ENCODE results near the gene PHAF1. TPM values are rescaled to one million over a fixed set of nuclear protein-coding genes. Genes with fewer than 3 reads are reported as not detected.
"Not testable (repeated sequence)": the region's sequence is repeated elsewhere in the genome, so short reads cannot be mapped to it uniquely, and the experiment has no call there.

The PHAF1 gene
- total RNA-seq, 1 donor from 2014 or later = 12.1 TPM

DNA sequence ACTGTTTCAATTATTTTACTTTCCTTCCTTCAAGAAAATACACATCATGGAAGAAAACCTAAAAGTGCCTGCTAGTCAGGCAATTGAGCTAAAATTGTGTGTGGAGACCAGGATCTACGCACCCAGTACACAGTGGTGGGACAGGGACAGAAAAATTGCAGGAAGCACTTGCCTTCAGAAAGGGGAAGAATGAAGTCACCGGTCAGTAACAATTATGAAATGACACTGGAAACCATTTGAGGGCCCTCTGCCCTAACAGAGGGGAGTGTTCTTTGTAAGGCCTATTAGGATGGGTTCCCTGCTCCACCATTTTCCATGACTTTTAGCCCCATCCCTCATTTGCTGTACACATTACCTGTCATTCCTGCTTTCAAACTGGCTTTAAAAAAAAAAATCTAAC is 4.5 kb upstream of the PHAF1 start:
- ATAC-seq = no peak

GRCh38 chr16:67105881-67106280 is 3.9 kb upstream of the PHAF1 start:
- no peak for ATAC-seq

DNA sequence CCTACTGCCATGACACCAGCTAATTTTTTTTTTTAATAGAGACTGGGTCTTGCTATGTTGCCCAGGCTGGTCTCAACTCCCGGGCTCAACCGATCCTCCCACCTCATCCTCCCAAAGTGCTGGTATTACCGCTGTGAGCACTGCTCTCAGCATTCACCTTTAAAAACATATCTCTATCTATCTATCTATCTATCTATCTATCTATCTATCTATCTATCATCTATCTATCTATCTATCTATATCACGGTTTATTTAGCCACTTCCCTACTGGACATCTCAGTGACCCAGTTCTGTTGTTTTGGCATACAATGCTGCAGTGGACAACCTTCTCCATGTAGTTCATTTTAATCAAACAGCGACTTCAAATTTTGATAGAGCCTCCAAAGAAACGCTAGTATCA is 1.3 kb upstream of the PHAF1 start:
- ATAC-seq = no peak

DNA sequence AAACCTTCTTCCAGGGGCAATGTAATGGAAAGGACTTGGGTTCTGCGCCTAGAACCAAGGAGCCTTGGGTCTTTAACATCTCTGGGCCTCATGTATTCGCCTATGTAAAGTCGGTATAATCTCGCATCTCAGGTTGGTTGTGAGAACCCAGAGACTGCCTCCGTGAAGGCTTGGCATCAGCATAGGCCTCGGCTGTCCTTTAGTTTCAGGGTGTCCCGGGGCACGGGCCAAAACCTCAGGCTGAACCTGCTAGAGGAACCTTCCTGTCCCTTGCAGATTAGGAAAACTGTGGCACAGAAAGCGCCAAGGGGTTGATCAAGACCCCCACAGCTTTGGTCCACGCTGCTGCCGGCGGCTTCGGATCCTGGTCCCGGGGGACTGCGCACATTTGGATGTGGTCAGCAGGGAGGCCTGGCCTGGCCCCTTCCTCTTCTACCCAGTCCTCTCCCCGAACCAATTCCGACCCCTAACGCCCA is 772 bp upstream of the PHAF1 start:
- ATAC-seq = no peak

DNA sequence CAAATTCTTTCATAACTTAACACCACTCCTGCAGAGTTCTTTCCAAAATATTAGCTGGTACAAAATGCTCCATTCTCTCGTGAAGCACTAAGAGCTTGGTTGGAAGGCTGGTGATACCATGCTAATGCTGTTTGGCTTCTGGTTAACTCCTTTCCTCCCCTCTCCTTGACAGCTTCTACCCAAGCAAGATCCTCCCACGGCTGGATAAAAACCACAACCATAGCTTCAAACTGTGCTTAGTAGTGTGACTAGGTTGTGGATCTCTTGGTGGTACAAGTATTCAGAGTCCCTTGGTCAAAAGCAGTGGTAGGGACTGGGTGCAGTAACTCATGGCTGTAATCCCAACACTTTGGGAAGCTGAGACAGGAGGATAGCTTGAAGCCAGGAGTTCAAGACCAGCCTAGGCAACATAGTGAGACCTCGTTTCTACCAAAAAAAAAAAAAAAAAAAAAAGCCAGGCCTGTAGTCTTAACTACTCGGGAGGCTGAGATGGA is 2.3 kb downstream of the PHAF1 start:
- ATAC-seq = no peak

GRCh38 chr16:67112591-67113399 is 3.1 kb downstream of the PHAF1 start:
- no peak for ATAC-seq

GRCh38 chr16:67114793-67115192 is 5.1 kb downstream of the PHAF1 start:
- no peak for ATAC-seq

DNA sequence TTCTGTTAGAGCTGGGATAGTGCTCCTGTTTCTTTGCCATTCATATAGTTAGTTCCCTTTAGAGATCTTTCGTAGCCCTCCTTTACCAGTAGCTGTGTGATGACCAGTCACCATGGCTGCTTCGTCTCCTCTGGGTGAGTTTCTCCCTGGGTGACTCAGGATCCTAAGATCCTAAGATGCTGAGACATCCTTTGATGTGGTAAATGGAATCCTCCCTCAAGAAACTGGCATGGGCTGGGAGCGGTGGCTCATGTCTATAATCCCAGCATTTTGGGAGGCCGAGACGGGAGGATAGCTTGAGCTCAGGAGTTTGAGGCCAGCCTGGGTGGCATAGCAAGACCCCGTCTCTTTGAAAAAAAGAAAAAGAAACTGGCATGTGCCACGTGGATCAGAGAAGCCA is 5.9 kb downstream of the PHAF1 start:
- ATAC-seq = no peak

DNA sequence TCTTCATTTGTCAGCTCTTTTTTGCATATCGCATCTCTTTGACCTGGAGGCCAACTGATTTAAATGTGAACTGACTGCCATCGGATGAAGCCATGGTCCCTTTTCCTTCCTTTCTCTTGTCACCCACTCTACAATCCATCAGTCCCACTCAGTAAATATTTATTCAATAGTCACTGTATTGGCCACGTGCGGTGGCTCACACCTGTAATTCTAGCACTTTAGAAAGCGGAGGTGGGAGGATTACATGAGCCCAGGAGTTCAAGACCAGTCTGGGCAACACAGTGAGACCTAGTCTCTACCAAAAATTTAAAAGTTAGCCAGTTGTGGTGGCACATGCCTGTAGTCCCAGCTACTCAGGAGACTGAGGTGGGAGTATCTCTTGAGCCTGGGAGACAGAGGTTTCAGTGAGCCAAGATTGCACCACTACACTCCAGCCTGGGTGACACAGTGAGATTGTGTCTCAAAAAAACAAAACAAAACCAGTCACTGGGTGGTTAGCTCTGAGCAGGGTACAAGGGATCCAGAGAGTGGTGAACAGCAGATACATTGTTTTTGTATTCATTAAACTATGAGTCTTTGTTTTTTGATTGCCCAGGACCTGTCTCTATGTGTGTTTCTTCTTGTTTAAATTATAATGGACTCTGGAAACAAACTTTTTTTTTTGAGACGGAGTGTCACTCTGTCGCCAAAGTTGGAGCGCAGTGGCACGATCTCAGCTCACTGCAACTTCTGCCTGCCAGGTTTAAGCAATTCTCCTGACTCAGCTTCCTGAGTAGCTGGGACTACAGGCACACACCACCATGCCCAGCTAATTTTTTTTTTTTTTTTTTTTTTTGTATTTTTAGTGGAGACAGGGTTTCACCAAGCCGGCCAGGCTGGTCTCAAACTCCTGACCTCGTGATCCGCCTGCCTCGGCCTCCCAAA is 6.9 kb downstream of the PHAF1 start:
- ATAC-seq = no peak

GRCh38 chr16:67117716-67118115 is 8.0 kb downstream of the PHAF1 start:
- no peak for ATAC-seq

DNA sequence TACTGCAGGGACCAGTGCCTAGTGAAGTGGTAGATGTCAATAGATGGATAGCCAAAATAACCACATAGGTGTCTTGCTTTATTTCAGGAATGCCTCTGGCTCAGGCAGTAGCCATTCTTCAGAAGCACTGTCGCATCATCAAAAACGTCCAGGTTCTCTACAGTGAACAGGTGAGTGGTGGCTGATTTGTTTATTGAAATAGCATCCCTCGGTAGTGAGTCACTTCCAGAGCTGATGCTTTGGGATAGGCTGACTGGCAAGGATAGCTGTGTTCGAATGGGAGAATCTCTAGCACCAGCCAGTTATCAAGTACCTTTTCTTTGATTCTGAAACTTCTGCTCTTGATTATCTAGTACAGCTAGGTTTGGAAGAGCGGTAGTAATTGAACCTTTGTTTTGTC is 10.3 kb downstream of the PHAF1 start:
- ATAC-seq = no peak

GRCh38 chr16:67122799-67123198 is 13.1 kb downstream of the PHAF1 start:
- ATAC-seq = not testable (repeated sequence)

DNA sequence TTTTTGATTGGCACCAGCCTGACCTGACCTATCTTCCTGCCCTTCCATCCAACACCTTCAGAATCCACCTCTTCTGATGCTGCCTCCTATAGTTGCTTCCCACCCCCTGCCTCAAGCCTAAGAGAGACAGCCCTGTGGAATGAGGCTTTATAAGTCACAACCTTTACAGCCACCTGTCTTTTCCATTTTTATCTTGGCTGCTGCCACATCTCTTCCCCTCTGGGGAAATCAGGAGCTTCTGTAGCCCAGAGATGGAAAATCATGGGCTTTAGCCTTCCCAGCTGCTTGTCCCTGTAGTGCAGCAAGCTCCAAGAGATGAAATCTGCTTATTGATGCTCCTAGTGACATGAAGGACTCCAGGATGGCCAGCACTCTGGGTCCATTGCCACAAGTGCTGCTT is 18.7 kb downstream of the PHAF1 start:
- ATAC-seq = no peak

DNA sequence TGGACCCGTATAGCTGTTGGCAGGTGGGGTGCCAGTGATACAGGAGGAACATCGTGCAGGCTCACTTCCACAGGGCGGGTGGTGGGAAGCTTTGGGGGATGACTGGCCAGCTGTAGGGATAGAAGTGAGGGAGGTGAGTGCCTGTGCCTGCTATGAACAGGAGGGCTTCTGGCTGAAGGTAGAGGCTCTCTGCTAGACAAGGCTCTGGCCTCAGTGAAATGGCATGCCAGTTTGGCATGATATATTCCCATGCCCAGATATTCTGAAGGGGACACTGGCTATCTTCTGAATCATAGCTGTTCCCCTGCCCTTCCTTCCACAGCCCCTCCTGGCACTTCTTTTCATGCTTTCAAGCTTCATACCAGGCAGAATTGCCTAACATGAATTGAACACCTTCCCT is 19.1 kb downstream of the PHAF1 start:
- ATAC-seq = no peak

DNA sequence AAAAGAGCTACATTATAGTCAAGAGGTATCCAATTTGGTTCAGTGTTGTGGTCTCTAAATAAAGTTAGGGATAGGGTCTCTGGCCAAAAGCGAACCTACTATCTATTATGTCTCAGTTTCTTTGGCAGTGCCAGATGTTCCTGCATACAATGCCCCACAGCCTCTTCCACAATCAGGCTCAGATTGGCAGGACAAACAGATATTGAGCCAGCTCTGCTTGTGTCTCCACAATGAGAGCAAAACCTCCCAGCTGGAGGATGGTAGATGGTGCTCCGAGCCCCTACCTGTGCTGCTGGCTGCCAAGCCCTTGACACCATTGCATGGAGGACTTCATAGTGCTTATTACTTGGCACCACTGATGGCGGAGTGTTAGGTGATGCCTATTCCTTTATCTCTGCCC is 19.7 kb downstream of the PHAF1 start:
- ATAC-seq = no peak

DNA sequence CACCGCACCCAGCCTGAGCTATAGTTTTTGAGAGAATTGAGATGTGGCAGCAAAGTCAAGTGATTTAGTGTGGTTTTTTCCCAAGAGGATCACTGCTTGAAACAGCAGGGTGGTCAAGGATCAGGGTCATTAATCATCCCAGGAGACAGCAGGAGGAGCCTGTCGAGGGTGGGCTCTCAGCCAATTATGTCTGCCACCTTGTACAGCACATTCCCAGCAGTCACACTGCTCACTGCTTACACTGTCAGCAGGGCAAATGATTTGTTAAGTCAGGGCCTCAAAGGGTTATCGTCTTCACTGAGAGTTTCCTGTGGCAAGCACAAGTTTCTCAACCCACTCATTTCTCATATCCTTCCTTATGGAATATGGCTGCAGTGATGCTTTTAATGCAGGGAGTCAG is 27.9 kb downstream of the PHAF1 start:
- ATAC-seq = no peak

DNA sequence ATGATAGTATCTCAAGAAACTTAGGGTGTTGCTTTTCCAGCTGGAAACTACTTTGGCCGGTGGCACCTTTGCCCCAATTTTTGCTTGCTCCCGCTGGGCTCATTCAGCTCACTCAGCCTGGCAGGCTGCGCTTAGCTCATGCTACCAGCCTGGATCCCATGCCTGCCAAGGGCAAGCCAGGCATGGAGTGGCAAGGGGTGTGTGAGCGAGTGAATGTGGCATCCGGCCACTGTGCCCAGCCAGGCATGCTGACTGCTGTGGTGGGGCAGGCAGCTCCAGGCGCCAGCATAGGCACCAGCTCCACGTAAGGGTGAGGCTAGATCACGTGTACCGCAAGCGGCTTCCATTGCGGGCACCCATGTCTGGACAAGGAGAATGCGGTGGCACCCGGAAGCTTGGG is 31.6 kb downstream of the PHAF1 start:
- no peak for ATAC-seq

DNA sequence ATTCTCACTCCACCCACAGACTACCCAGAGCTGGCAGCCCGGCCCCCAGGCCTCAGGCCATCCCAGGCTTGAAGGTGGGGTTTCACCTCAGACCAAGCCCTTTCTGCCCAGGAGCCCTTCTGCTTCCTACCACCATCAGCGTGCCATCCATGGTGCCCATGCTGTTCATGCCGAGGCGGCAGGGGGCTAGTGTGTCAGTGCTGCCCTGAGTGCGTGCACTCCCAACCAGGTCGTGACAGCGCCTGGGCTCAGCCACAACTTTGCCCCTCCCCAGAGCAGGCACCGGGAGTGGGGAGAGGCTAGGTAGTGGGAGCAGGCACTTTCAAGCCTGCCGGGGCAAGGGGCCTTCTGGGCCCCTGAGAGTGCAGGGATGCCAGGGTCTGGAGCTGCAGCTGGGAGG is 32.6 kb downstream of the PHAF1 start:
- no peak for ATAC-seq

GRCh38 chr16:67144943-67145342 is 35.2 kb downstream of the PHAF1 start:
- ATAC-seq = no peak

DNA sequence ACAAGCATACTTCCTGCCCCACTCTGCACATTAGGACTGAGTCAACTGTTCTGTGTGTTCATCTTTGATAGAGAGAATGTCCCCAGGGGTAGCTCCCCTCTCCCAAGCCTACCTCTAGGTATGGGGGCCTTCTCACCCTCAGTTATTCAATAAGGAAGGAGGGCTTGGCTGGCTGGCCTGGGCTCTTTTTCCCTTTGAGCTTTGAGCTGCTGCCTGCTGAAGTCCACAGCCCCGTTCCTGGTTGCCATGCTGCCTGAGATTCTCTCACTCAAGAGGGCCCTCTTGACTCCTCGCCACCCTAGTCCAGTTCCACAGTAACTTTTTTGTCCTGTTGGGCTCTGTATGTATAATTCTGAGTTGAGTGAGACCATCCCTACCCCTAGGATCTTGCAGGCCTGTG is 36.0 kb downstream of the PHAF1 start:
- no peak for ATAC-seq

DNA sequence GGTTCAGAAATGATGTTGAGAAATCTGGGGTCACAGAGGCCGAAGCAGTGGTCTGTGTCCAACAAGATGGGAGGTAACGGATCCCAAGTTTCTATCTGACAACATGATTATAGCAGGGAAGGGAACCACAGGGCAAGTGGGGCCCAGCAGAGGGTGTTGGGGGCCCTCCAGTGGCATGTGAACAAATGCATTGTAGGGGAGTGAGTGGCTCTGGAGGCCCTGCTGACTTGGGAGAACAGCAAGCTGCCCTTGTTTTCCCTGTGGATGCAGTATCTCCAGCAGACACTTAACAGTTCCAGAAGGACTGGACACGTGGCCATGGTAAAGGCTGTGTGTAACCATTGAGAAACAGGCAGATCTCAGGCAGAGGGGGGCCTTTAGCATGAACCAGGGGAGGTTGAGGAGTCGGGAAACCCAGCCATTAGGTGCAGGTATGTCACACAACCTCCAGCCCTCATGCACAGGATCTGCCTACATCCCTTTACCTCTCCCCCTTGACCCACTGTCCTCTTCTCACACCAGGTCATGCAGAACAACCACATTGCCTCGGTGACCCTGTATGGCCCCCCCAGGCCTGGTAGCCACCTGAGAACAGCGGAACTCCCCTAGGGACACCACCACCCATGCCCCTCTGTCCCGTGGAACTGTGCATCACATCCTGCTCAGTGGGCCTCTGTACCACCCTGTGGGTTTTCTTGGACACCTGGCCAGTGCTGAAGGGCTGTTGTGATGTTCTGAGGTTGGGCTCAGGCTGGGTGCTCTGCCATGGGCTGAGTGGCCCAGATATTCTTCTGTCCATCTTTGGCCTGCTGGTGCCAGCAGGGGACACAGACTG is 37.0 kb downstream of the PHAF1 start:
- ATAC-seq = no peak

DNA sequence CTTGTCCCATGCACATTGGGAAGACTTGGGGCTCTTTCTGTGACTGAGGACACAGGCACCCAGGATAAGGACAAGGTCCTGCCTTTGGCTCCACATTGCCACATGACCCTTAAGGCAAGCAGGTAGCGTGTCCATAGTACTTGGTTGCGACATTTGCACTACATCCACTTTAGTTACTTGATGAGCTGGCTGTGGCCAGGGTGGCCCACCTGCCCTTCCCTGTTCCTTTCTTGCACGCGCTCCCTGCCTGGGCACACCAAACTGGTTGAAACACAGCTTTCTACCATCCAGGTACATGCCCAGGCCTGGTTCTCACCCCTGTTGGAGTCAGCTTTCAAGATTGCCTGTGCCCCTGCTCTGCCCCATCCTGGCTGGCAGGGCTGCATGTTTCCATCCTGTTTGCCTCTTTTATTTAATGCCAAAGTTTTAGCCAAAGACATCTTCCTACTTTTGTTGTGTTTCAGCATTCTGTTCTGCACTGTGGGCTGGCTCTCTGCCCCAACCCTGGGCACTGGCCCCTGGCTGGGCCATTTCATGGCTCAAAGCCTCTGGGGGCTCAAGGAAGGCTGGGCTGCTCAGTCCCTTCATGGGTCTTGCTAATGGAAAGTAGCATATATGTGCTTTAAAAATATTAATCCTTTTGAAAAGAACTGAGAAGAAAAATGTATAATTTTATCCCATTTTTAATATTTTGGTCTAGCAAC is 37.8 kb downstream of the PHAF1 start:
- ATAC-seq = peak; percentile 27
